GM19351 (cell line): ENCODE results near the gene CDHR1.

Experiments
- ATAC-seq: cut with Tn5 transposase; IDR thresholded peaks from one replicate; pipeline ENCODE4 v1.9.1; 2021; ENCODE audit warnings: mild to moderate bottlenecking, moderate library complexity; ENCODE audit not compliant: unreplicated experiment

The CDHR1 gene

GRCh38 chr10:84224411-84225028, 30.2 kb downstream of the CDHR1 start:
- ATAC-seq = no peak

- no peak for ATAC-seq
These were observed 31.3 kb downstream of the CDHR1 start, which contains the start of gene LRIT2 for GRCh38 chr10:84225427-84226173. TSS of gene LRIT2 (minus strand) at chr10:84225544. CDS start at chr10:84225520, 24 bp downstream.

- no peak for ATAC-seq
These were observed 32.3 kb downstream of the CDHR1 start for GRCh38 chr10:84226616-84227015.

- no peak for ATAC-seq
These were observed 33.5 kb downstream of the CDHR1 start for GRCh38 chr10:84227810-84228209.

- ATAC-seq = no peak
These were observed 36.0 kb downstream of the CDHR1 start for GRCh38 chr10:84230359-84230758.

- ATAC-seq = no peak
These were observed 38.0 kb downstream of the CDHR1 start for GRCh38 chr10:84232376-84232775.

GRCh38 chr10:84233940-84234339, 39.6 kb downstream of the CDHR1 start:
- no peak for ATAC-seq

GRCh38 chr10:84234479-84234878, 40.1 kb downstream of the CDHR1 start:
- no peak for ATAC-seq

GRCh38 chr10:84235096-84235495, 40.8 kb downstream of the CDHR1 start:
- ATAC-seq = no peak

GRCh38 chr10:84236807-84237198, 42.5 kb downstream of the CDHR1 start:
- ATAC-seq = no peak

- no peak for ATAC-seq
These were observed 43.1 kb downstream of the CDHR1 start for GRCh38 chr10:84237199-84238051.

GRCh38 chr10:84238909-84239308, 44.6 kb downstream of the CDHR1 start:
- no peak for ATAC-seq

- no peak for ATAC-seq
These were observed 47.0 kb downstream of the CDHR1 start, which contains the start of gene LRIT1 for GRCh38 chr10:84241185-84241790. TSS of gene LRIT1 (minus strand) at chr10:84241546. CDS start at chr10:84241439, 107 bp downstream.

- ATAC-seq = no peak
These were observed 49.4 kb downstream of the CDHR1 start for GRCh38 chr10:84243759-84244158.

GRCh38 chr10:84244651-84245270, 50.4 kb downstream of the CDHR1 start, which contains the start of gene RGR:
TSS of gene RGR (plus strand) at chr10:84245053. CDS start at chr10:84245091, 38 bp downstream.
- no peak for ATAC-seq

GRCh38 chr10:84247496-84247895, 53.2 kb downstream of the CDHR1 start:
- no peak for ATAC-seq

GRCh38 chr10:84248794-84249193, 54.5 kb downstream of the CDHR1 start:
- ATAC-seq = no peak

- no peak for ATAC-seq
These were observed 60.5 kb downstream of the CDHR1 start for GRCh38 chr10:84254552-84255478.
